GM21447 (cell line): ENCODE results near the gene PLA1A.
A peak's percentile ranks its signal among the peaks of the same experiment; 100 is the strongest.
"Not testable (repeated sequence)": the region's sequence is repeated elsewhere in the genome, so short reads cannot be mapped to it uniquely, and the experiment has no call there.

ENCODE experiments used
- ATAC-seq: cut with Tn5 transposase; IDR thresholded peaks from one replicate; pipeline ENCODE4 v1.9.1; 2021; ENCODE audit not compliant: unreplicated experiment

Gene PLA1A

DNA sequence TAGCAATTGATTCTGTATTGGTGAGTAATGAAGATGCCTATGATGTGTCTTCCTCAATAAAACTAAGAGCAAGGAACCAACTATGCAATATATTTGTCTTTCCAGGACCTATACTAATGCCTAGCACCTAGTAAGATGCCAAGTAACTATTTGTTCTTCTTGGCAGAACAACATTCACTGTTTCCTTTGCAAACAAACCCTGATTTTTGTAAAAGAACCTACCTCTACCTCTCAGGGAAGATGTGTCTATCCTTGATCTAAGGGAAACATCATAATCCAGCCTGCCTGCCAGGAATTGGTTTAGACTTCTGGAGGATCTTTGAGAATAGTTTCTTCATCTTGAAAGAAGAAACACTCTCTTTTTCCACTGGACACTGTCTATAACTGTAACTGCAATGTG, 22.2 kb upstream of the PLA1A start:
- ATAC-seq = no peak

DNA sequence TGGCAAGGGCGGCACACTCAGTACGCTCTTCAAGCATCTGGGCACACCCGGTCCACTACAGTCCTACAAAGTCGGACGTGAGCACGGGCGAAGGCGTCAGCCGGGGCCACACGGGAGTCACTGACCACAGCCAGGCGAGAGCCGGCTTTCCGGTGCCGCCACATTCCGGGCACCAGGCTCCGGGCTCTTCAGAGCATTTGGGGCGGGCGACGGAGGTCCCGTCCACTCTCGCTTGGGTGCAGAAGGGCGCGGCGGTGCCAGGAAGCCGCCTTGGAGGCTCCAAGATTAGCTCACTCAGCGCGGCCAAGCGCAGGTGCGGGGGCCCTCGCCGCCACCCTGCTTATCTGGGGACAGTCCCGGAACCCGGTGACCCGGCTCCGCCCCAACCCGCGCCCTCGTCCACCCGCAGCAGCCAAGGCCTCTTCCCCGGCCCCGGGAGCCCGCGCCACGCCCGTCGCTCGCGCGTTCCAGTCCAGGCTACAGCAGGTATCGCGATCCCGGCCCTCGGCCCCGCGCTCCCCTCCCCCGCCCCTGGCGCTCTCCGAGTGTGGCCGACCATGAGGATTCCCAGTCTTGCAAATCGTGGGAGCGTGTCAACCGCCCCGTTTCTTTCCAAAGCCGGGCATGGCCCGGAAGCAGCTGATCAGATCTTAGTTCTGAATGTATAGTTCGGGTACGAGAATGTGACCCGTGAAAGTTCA, 18.2 kb upstream of the PLA1A start, which contains the start of gene ADPRH:
ADPRH (plus strand) TSS at position 127 of the 701 bp plus-strand sequence. CDS start 2,678 bp downstream, outside the sequence.
- peak; percentile 55 for ATAC-seq

DNA sequence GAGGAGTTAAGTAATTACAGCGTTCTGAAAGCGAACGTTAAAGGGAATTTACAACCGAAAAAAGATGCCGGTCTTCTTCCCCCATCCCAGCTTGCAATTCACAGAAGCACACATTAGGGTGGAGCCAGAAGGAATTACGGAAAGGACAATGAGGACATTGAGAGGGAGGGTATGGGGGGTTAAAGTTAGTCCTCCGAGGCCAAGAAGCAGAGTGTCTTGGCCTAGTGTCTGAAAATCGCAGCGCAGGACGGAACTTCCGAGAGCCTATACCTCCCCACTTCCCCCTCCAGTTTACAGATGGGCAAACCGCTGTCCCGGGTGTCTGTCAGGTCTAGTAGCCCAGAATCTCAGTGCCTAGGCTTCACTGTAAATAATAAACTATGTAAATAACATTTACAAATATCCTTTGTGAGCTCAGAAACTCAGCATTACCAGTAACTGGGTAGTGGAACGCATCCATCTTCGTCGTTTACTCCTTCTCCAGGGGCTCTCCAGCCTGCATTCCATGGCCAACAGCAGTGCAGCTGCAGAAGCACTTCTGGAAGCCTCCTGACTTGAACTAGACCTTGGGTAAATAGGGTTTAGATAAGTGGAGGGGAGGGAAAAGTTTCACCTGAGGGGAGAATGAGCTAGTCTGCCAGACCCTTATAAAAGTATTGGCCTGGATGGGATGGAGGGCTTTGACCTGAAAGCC, 17.5 kb upstream of the PLA1A start:
- peak; percentile 78 for ATAC-seq

DNA sequence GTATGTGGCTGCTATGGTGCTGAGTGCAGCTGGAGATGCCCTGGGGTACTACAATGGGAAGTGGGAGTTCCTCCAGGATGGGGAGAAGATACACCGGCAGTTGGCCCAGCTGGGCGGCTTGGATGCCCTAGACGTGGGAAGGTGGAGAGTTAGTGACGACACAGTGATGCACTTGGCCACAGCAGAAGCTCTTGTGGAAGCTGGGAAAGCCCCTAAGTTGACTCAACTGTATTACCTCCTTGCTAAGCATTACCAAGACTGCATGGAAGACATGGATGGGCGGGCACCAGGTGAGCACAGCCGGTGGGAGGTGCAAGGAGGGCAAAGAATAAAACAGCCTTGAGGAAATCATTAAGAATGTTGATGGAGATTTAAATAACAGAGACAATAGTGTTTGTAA, 15.5 kb upstream of the PLA1A start:
- ATAC-seq = peak; percentile 36

DNA sequence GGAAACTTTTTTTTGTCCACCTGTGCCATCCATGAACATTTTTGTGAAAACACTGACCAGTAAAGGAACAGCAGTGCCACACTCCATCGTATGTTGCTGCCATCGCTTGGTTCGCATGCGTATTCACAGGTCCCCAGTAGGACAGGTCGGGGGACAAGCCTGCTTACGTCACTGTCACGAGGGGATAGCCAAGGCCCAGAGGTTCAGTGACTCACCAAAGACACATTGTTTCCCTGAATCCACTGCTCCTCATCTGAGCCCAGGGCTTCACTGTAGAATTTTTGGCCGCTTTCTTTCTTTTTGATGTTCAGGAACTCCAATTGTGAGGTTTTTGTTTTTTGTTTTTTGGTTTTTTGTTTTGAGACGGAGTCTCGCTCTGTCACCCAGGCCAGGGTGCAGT, 12.5 kb upstream of the PLA1A start:
- ATAC-seq = no peak

DNA sequence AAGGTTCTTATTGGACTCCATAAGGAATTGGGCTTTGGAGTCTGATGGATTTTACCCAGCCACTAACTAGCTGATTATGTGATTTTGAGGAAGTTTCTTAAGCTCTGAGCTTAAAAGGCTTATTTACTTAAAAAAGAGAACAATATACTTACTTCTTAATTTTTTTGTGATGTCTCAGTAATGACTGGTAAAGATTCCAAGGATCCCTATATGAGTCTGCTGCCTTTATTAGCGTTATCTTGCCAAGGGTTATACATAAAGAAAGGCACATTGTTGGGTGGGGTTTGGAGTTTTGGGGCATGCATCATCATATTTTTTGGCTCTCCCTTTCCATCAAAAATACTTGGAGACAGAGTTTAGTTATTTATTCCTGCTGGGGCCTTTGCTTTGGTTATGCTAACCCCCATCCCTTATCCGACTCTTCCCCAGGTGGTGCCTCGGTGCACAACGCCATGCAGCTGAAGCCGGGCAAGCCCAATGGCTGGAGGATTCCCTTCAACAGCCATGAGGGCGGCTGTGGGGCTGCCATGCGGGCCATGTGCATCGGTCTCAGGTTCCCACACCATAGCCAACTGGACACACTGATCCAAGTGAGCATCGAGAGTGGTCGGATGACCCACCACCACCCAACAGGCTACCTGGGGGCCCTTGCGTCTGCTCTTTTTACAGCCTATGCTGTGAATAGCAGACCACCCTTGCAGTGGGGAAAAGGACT, 11.7 kb upstream of the PLA1A start:
- ATAC-seq = no peak

DNA sequence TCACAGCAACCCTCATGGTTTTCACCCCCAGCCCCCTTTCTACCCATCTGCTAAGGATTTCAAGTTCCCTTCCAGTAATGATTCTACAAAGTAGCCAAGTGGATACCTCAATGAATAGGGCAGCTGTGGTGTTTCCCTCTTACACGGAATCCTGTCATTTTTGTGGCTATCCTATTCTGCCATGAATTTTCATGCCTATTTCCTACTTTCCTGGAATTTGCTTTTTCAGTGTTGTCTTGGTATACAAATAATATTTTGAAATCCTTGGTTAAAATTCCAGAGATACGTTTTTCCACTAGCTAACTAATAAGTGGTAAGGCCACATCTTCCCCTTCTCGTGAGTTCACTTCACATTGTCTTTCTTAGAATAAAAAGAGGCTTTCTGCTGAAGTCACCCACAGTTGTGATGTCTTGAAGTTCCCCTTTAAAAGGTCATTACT, 10.9 kb upstream of the PLA1A start:
- no peak for ATAC-seq

DNA sequence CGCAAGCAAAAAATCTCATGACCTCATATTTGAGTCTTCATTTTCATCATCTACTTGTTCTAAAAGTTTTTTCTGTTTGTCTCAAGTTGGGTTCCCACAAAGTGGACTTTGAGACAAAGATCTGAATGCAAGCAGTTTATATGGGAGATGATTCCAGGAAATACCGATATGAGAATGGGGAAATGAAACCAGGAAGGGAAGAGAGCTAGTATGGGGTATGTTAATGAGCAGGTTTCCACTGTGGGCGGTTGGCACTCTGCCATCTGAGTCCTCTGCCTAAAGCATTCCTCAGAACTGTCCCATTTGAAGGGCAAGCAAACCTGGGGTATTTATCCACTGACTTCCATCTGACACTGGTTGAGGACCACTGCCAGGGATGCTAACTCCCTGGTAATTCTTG, 9.6 kb upstream of the PLA1A start:
- ATAC-seq = peak; percentile 76

DNA sequence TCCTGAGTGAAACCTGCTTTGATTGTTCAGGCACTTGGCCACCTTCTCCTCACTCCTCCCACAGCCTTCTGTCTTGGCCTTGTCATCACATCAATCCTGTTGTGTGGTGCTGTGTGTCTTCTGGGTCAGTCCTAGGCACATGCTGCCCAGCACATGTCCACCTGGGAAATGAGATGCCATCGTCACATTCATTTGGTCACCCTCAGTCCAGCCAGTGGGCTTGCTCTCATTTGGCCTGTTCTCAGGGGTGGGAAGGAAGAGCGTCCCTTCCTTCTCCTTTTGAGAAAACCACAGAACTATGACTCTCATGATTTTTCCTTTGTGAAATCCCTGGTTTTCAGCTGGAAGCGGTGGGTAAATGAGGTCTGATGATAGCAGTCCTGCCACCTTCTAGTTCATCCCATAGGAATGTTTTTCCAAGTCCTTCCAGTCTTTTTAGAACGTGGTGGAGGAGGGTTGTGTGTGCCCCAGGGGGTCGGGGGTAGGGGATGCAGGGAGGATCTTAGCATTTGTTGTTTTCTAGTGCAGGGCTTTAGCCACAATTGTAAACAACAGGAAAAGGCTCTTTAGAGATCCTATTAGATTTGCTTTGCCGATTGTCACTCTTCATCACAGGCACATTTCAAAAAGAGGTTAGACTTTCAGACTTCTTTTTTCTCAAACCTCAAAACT, 8.4 kb upstream of the PLA1A start:
- ATAC-seq = no peak

DNA sequence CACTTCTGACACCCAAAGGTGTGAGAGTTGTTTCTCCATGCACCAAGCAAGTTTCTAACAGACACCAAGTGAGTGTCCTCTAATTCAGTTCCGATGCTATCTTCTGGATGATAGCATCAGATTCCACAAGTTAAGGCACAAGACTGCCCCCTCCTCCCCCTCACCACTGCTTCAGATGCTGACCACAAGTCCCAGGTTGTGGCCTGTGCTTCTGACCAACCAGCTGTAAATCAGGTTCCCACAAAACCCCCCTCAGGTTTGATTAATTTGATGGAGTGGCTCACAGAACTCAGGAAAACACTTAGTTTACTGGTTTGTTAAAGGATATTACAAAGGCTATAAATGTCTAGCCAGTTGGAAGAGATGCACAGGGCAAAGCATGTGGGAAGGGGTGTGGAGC, 7.0 kb upstream of the PLA1A start:
- ATAC-seq = no peak

DNA sequence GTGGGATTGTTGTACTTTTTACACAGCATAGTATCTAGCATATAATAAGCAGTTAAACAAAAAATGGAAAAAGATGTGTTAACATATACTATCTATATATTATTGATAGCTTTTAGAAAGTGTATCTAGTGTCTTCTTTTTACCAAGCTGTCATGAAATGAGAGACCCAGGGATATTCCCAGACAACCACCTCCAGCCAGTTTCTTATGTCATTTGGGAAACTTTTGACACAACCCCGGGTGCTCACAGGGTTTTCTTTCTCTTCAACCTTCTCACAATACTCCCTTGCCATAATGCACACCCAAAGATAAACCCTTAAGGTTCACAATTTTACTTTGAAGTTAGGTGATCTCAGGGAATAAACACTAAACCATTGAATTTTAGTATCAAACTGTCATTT, 4.8 kb upstream of the PLA1A start:
- ATAC-seq = no peak

DNA sequence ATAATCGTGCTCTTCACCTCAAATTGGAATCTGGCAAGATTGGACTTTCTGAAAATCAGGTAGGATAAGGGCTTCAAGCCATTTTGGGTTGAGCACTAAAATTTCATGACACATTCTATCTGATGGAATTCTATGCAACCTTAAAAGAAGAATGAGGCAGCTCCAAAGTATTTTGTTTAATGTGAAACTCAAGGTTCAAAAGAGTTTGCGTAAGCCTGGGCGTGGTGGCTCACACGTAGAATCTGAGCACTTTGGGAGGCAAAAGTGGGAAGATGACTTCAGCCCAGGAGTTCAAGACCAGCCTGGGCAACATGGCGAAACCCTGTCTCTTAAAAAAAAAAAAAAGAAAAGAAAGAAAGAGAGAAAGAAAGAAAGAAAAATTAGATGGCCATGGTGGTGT, 3.6 kb upstream of the PLA1A start:
- no peak for ATAC-seq

DNA sequence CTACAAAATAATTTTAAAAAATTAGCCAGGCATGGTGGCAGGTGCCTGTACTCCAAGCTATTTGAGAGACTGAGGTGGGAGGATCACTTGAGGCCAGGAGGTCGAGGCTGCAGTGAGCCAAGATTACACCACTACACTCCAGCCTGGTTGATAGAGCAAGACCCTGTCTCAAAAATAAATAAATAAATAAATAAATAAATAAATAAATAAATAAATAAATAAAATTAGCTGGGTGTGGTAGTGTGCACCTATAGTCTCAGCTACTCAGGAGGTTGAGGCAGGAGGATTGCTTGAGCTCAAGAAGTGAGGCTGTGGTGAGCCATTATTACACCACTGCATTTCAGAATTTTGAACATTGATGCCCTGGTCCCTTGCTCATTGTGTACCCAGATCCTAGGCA, 2.8 kb upstream of the PLA1A start:
- not testable (repeated sequence) for ATAC-seq

DNA sequence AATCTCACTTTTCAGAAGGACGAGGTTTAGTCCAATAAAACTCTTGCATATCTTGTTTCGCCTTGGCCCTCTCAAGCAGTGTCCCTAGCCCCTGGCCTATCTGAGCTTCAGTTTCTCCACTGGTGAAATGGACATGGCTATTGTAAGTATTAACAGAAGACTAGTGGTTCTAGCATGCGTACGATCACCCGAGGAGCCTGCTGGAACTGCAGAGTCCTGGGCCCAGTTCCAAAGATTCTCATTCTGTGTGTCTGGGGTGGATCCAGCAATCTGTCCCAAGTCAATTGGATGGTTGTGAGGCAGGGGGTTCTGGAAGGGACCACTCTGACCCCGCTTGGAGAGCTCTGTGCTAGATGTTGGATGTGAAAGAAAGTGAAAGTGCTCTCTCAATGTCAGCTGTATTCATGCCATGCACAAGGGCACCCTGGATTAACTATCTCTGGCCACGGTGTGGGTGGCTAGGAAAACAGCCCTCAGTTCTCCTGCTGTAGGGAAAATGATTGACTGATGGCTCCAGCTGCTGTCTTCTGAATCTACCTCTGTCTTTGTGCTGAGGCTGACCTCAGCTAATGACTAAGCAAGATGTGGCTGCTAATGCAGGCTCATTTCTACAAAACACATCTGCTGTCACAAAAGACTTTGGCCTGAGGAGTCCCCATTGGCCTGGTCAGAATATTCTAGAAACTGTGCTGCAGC, 1.9 kb upstream of the PLA1A start:
- no peak for ATAC-seq

DNA sequence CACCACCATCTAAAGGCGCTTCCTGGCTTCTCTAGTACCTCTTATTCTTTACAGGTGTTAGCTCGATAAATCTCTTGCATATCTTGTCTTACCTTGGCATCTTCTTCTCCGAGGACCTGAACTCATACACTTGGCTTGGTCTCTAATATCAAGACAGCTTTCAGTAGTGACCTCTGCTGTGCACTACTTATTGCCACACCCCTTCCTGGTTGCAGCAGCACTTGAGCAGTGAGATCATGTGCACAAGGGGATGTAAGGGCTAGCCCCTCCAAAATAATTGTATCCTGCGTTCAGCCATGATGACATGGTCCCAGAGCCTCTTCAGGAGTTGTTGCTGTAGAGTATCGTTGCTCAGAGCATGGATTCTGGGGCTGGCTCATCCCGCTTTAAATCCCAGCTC, 1.3 kb upstream of the PLA1A start:
- ATAC-seq = no peak

DNA sequence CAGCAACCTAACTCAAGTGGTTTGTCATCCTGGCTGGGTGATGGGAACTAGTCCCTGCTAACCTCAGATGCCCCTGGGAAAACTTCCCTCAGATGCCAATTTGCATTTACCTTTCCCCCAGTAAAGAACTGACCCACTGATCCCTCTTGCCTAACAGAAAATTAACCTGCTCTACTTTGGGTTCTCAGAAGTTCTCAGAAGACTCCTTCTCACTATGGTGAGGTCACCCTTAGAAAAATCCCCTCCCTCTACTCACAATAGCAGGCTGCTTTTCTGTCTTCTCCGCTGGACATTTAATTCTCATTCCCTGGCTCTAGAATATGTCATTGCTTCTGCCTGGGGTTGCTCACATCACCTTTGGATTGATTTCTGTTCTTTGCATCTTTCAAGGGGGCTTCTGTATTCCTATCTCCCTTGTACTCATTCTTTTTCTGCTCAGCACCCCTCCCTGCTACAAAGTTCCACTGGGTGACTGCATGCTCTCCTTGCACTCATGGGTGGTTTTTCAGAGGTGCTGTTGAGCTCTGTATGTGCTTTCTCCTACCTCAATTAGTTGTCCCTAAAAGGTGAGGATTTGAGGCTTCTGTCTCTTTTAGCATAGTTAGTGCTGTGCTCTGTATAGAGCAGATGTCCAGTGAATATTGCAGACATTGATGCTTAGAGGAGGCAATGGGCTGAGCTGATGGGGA, 869 bp downstream of the PLA1A start:
- peak; percentile 41 for ATAC-seq

DNA sequence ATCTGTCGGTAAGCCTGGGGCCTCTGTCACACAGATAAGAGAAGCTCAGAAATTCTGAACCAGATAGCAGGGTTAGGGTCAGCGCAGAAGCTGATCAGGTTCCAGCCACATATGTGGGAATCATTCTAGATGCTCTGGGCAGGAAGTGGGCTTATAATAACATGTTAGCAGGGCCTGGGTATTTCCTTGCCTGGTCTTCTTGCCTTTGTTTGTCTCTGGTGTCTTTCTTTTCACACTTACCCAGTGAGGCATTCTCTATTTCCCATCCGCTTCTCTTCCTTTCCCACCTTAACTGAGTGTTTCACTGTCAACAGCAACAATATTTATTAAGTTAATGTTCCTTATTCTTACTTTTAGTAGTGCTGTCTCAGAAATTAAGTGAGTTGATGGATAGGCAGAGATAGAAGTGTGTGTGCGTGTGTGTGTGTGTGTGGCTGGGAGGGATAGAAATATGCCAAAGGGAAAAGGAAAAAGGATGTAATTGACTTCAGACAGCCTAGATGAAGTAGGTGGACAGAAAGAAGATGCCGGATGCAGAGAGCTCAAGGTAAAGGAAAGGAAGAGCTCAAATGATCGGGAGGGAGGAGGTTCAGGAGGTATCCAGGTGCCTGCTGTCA, 2.0 kb downstream of the PLA1A start:
- ATAC-seq = no peak

DNA sequence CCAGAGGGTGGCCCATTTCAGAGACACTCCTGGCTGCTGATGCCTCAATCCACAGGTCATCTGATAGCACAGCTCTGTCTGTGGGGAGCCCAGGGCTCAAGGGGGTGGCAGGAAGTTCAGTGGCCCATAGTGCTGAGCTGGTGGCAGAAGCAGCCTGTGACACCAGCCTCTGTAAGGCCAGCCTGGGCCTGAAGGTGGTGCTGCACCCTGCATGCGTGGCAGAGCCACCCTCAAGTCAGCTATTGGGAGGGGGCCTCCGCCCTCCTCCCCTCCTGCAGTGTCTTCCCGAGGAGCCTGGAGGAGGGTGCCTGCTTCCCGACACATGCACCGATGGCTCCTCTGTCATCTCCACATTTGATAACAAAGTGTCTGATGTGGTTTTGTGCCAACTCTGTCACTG, 3.0 kb downstream of the PLA1A start:
- ATAC-seq = peak; percentile 59

DNA sequence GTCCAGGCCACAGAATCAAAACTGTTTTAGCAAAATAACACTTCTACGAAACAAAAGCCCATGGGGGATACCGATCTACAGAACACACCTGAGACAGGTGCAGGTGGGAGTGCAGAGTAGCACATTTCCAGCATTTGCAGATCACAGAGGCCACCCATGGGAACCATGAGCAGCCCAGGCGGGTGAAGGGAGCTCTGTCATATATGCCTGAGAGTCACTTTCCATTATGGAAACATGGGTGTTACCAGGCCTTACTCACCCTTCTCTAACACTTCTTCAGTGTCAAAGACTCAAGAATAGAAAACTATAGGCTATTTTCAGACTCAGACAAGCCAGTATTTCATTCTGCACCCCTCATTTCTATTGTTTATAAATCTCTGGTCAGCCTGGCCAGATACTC, 3.5 kb downstream of the PLA1A start:
- peak; percentile 26 for ATAC-seq

DNA sequence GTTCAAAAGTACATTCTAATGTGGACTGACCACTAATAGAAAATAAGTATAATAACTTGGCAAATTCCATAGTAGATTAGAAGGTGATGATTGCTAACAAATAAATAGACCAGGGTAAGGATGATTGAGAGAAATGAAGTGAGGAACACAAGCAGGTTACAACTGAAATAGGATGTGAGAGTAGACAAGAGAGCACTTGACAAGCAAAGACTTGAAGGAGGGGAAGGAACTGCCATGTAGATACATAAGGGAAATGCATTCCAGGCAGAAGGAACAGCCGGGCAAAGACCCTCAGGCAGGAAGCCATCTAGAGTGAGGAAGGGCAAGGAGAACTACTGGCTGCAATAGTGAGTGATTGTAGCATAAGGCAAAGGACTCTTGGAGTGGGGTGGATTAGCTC, 5.0 kb downstream of the PLA1A start:
- ATAC-seq = no peak
